Karpas-422 (cell line): ENCODE data around the gene COL5A3. TPM values are rescaled to one million over a fixed set of nuclear protein-coding genes. Genes with fewer than 3 reads are reported as not detected.

ENCODE experiments used
- DNase-seq: peaks from one replicate; pipeline ENCODE4 v3.0.0-alpha.2; 2015
- H2AFZ ChIP-seq: fragments of 200-600 bp; sonication (generic); 2 replicates; pipeline ENCODE4 v1.6.1; 2014; ENCODE audit warnings: antibody characterized with exemption, low read length, mixed read lengths
- H3K27ac ChIP-seq: fragments of 200-600 bp; sonication (generic); 2 replicates; pipeline ENCODE4 v1.5.1; 2014; ENCODE audit warnings: mild to moderate bottlenecking, low read length, moderate library complexity
- H3K27me3 ChIP-seq: fragments of 200-600 bp; sonication (generic); 2 replicates; pipeline ENCODE4 v1.6.1; 2014; ENCODE audit warnings: low read length, mixed read lengths
- H3K36me3 ChIP-seq: fragments of 200-600 bp; sonication (generic); 2 replicates; pipeline ENCODE4 v1.6.1; 2014; ENCODE audit warnings: low read length, mixed read lengths; ENCODE audit not compliant: insufficient read depth
- H3K4me1 ChIP-seq: fragments of 200-600 bp; sonication (generic); 2 replicates; pipeline ENCODE4 v1.6.1; 2014; ENCODE audit warnings: mild to moderate bottlenecking, low read length, mixed read lengths
- H3K4me2 ChIP-seq: fragments of 200-600 bp; sonication (generic); 2 replicates; pipeline ENCODE4 v1.6.1; 2014; ENCODE audit warnings: low read length, low read depth, mild to moderate bottlenecking; ENCODE audit not compliant: poor library complexity, severe bottlenecking
- H3K4me3 ChIP-seq: fragments of 200-600 bp; sonication (generic); 2 replicates; pipeline ENCODE4 v1.5.1; 2014; ENCODE audit warnings: mild to moderate bottlenecking, antibody characterized with exemption, low read length, mixed read lengths
- H3K79me2 ChIP-seq: fragments of 200-600 bp; sonication (generic); 2 replicates; pipeline ENCODE4 v1.6.1; 2014; ENCODE audit warnings: mild to moderate bottlenecking, low read length, mixed read lengths
- H3K9ac ChIP-seq: fragments of 200-600 bp; sonication (generic); 2 replicates; pipeline ENCODE4 v1.6.0; 2014; ENCODE audit warnings: low read length
- H3K9me2 ChIP-seq: fragments of 200-600 bp; sonication (generic), shearing (Covaris generic); replicated peaks from 2 replicates; pipeline ENCODE4 v1.6.0; 2014; ENCODE audit warnings: mild to moderate bottlenecking, low read length, moderate library complexity; ENCODE audit not compliant: insufficient read depth
- H3K9me3 ChIP-seq: fragments of 300-700, 200-600 bp; sonication (generic); 2 replicates; pipeline ENCODE4 v1.6.1; 2014; ENCODE audit warnings: low read length, mixed read lengths
- H4K20me1 ChIP-seq: fragments of 200-600 bp; sonication (generic); 2 replicates; pipeline ENCODE4 v1.6.1; 2014; ENCODE audit warnings: mild to moderate bottlenecking, antibody characterized with exemption, low read length, low read depth; ENCODE audit not compliant: insufficient read depth
- total RNA-seq: library from RNA; depleted of rRNA; stranded (reverse); fragments of >200 nt; shearing (Covaris generic); gene quantifications from 2 replicates; pipeline ENCODE4 v1.2.3, GENCODE V29; 2014; ENCODE audit warnings: low replicate concordance

COL5A3 gene
- total RNA-seq, 1 experiment from 2014 or later, result not detected

GRCh38 chr19:9914315-9915207, 95.7 kb downstream of the COL5A3 start:
- Histone ChIP-seq H3K9me3 (no peaks in the 10 kb centered on the region), H3K4me3 (no peak overlapping the region), H4K20me1 (no peaks in the 10 kb centered on the region), H3K27me3 (no peaks in the 10 kb centered on the region), H3K9me2 (no peaks in the 10 kb centered on the region), H3K79me2 (no peaks in the 10 kb centered on the region), H3K4me1 (no peaks in the 10 kb centered on the region), H3K27ac (no peak overlapping the region), H2AFZ (no peak overlapping the region), H3K4me2 (no peak overlapping the region), H3K9ac (no peak overlapping the region), H3K36me3 (no peaks in the 10 kb centered on the region)
- peak; percentile 55 for DNase-seq

GRCh38 chr19:9914001-9914314, 96.3 kb downstream of the COL5A3 start:
- no peaks in the 10 kb centered on the region for H3K79me2 ChIP-seq
- H3K9me3 ChIP-seq, result no peaks in the 10 kb centered on the region
- no peak overlapping the region for H3K4me2 ChIP-seq
- no peak overlapping the region for H3K27ac ChIP-seq
- H4K20me1 ChIP-seq, result no peaks in the 10 kb centered on the region
- H3K27me3 ChIP-seq, result no peaks in the 10 kb centered on the region
- no peak overlapping the region for H3K4me3 ChIP-seq
- no peaks in the 10 kb centered on the region for H3K9me2 ChIP-seq
- H3K4me1 ChIP-seq, result no peaks in the 10 kb centered on the region
- no peak overlapping the region for H2AFZ ChIP-seq
- DNase-seq, result no peak
- no peak overlapping the region for H3K9ac ChIP-seq
- no peaks in the 10 kb centered on the region for H3K36me3 ChIP-seq

- Histone ChIP-seq H4K20me1 (no peaks in the 10 kb centered on the region), H3K9me2 (no peaks in the 10 kb centered on the region), H3K9ac (no peak overlapping the region), H3K79me2 (no peaks in the 10 kb centered on the region), H3K27ac (no peak overlapping the region), H3K27me3 (no peaks in the 10 kb centered on the region), H3K9me3 (no peaks in the 10 kb centered on the region), H3K4me1 (no peaks in the 10 kb centered on the region), H3K36me3 (no peaks in the 10 kb centered on the region), H2AFZ (no peak overlapping the region), H3K4me2 (no peak overlapping the region), H3K4me3 (no peak overlapping the region)
- no peak for DNase-seq
These were observed 96.9 kb downstream of the COL5A3 start for GRCh38 chr19:9913237-9914000.

GRCh38 chr19:9912551-9913236, 97.6 kb downstream of the COL5A3 start:
- H3K4me3 ChIP-seq, result no peak overlapping the region
- H3K36me3 ChIP-seq, result no peaks in the 10 kb centered on the region
- no peaks in the 10 kb centered on the region for H3K79me2 ChIP-seq
- H3K9me3 ChIP-seq, result no peaks in the 10 kb centered on the region
- no peaks in the 10 kb centered on the region for H3K4me1 ChIP-seq
- no peak overlapping the region for H3K4me2 ChIP-seq
- H3K27me3 ChIP-seq, result no peaks in the 10 kb centered on the region
- H4K20me1 ChIP-seq, result no peaks in the 10 kb centered on the region
- no peaks in the 10 kb centered on the region for H3K9me2 ChIP-seq
- H3K27ac ChIP-seq, result no peak overlapping the region
- DNase-seq, result no peak
- H3K9ac ChIP-seq, result no peak overlapping the region
- H2AFZ ChIP-seq, result no peak overlapping the region

GRCh38 chr19:9911524-9912185, 98.6 kb downstream of the COL5A3 start:
- Histone ChIP-seq H3K4me3 (no peak overlapping the region), H3K27me3 (no peaks in the 10 kb centered on the region), H3K9ac (no peak overlapping the region), H3K4me1 (no peaks in the 10 kb centered on the region), H3K36me3 (no peaks in the 10 kb centered on the region), H3K9me3 (no peaks in the 10 kb centered on the region), H3K27ac (no peak overlapping the region), H3K79me2 (no peaks in the 10 kb centered on the region), H2AFZ (no peak overlapping the region), H3K4me2 (no peak overlapping the region), H3K9me2 (no peaks in the 10 kb centered on the region), H4K20me1 (no peaks in the 10 kb centered on the region)
- DNase-seq, result no peak

GRCh38 chr19:9910625-9911024, 99.7 kb downstream of the COL5A3 start:
- no peak for DNase-seq
- no peaks in the 10 kb centered on the region for H3K9me3 ChIP-seq
- no peak overlapping the region for H3K4me2 ChIP-seq
- H3K79me2 ChIP-seq, result no peaks in the 10 kb centered on the region
- H3K9ac ChIP-seq, result no peak overlapping the region
- H3K27me3 ChIP-seq, result no peaks in the 10 kb centered on the region
- no peak overlapping the region for H3K27ac ChIP-seq
- H3K4me1 ChIP-seq, result no peaks in the 10 kb centered on the region
- no peaks in the 10 kb centered on the region for H4K20me1 ChIP-seq
- H3K36me3 ChIP-seq, result no peaks in the 10 kb centered on the region
- H3K4me3 ChIP-seq, result no peak overlapping the region
- H2AFZ ChIP-seq, result no peak overlapping the region
- no peaks in the 10 kb centered on the region for H3K9me2 ChIP-seq
